Loucy (cell line): ENCODE measurements around the gene CCIN.
A peak's percentile ranks its signal among the peaks of the same experiment; 100 is the strongest.

ENCODE experiments used
- H2AFZ ChIP-seq: fragments of 200-600 bp; sonication (generic); 2 replicates; pipeline ENCODE4 v1.6.0; 2016; ENCODE audit warnings: antibody characterized with exemption, mild to moderate bottlenecking, low read length, moderate library complexity
- H3F3A ChIP-seq: fragments of 200-600 bp; 2 replicates; pipeline ENCODE4 v1.6.0; 2016; ENCODE audit warnings: antibody characterized with exemption, low read depth, mild to moderate bottlenecking
- H3K27me3 ChIP-seq: fragments of 200-600 bp; sonication (generic); 2 replicates; pipeline ENCODE4 v1.6.1; 2014; ENCODE audit warnings: low read length, mild to moderate bottlenecking; ENCODE audit not compliant: insufficient read depth, poor library complexity, severe bottlenecking
- H3K36me3 ChIP-seq: fragments of 200-600 bp; sonication (generic); 2 replicates; pipeline ENCODE4 v1.6.1; 2016; ENCODE audit warnings: low read length; ENCODE audit not compliant: insufficient read depth
- H3K4me1 ChIP-seq: fragments of 200-600 bp; sonication (generic); 2 replicates; pipeline ENCODE4 v1.5.1; 2014; ENCODE audit warnings: low read length, mild to moderate bottlenecking; ENCODE audit not compliant: insufficient read depth, poor library complexity, severe bottlenecking
- H3K4me2 ChIP-seq: fragments of 200-600 bp; sonication (generic); 2 replicates; pipeline ENCODE4 v1.6.0; 2014; ENCODE audit warnings: antibody characterized with exemption, low read length, low read depth, mild to moderate bottlenecking; ENCODE audit not compliant: poor library complexity, severe bottlenecking
- H3K4me3 ChIP-seq: fragments of 200-600 bp; sonication (generic); 2 replicates; pipeline ENCODE4 v1.5.1; 2014; ENCODE audit warnings: low read length, mild to moderate bottlenecking, mixed read lengths; ENCODE audit not compliant: poor library complexity, severe bottlenecking
- H3K79me2 ChIP-seq: fragments of 200-600 bp; sonication (generic); 2 replicates; pipeline ENCODE4 v1.6.1; 2014; ENCODE audit warnings: low read length; ENCODE audit not compliant: insufficient read depth
- H3K9ac ChIP-seq: fragments of 200-600 bp; sonication (generic); 2 replicates; pipeline ENCODE4 v1.6.0; 2014; ENCODE audit warnings: mild to moderate bottlenecking, low read depth, low read length, moderate library complexity; ENCODE audit not compliant: poor library complexity, severe bottlenecking
- H3K9me2 ChIP-seq: fragments of 200-600 bp; sonication (generic); replicated peaks from 2 replicates; pipeline ENCODE4 v1.6.1; 2016; ENCODE audit warnings: low read depth, low read length, mixed read lengths
- H3K9me3 ChIP-seq: fragments of 200-600 bp; sonication (generic); 2 replicates; pipeline ENCODE4 v1.6.1; 2014; ENCODE audit warnings: mild to moderate bottlenecking, antibody characterized with exemption, low read length, low read depth; ENCODE audit not compliant: insufficient read depth
- H4K20me1 ChIP-seq: fragments of 200-600 bp; sonication (generic); 2 replicates; pipeline ENCODE4 v1.6.0; 2014; ENCODE audit warnings: antibody characterized with exemption, low read length, mild to moderate bottlenecking; ENCODE audit not compliant: insufficient read depth, poor library complexity, severe bottlenecking
- CTCF ChIP-seq: fragments of 200-600 bp; sonication (generic); conservative IDR thresholded peaks from 2 replicates; pipeline ENCODE4 v1.5.1; 2014; ENCODE audit warnings: mild to moderate bottlenecking, antibody characterized with exemption, low read length
- EZH2phosphoT487 ChIP-seq: fragments of 200-600 bp; IDR thresholded peaks from 2 replicates; pipeline ENCODE4 v1.6.1; 2018; ENCODE audit warnings: antibody characterized with exemption, mild to moderate bottlenecking, moderate library complexity, borderline replicate concordance

The CCIN gene

GRCh38 chr9:36134761-36135505 is 34.3 kb upstream of the CCIN start:
- H3K79me2 ChIP-seq, result peaks cover 32% of the 10 kb centered on the region
- no peaks in the 10 kb centered on the region for H3K27me3 ChIP-seq
- no peaks in the 10 kb centered on the region for H3F3A ChIP-seq
- TF ChIP-seq EZH2phosphoT487 (no peak), CTCF (no peak)
- H4K20me1 ChIP-seq, result peaks cover 9% of the 10 kb centered on the region
- H3K4me2 ChIP-seq, result no peak overlapping the region
- no peaks in the 10 kb centered on the region for H3K9me3 ChIP-seq
- H3K4me3 ChIP-seq, result no peak overlapping the region
- H3K36me3 ChIP-seq, result no peaks in the 10 kb centered on the region
- H2AFZ ChIP-seq, result no peak overlapping the region
- no peak overlapping the region for H3K9ac ChIP-seq
- H3K4me1 ChIP-seq, result peaks cover 33% of the 10 kb centered on the region
- H3K9me2 ChIP-seq, result no peaks in the 10 kb centered on the region

- H2AFZ ChIP-seq, result peak overlapping the region; percentile 69
Measured at GRCh38 chr9:36135741-36136271, 33.4 kb upstream of the CCIN start.

GRCh38 chr9:36136272-36136893 is 32.8 kb upstream of the CCIN start, which contains the start of gene GLIPR2:
GLIPR2 (plus strand) TSS chr9:36136733; CDS start chr9:36136779, 46 bp downstream.
- peak within 1 kb of the TSS; percentile 73 for H3K4me3 ChIP-seq
- H3K9ac ChIP-seq, result peak within 1 kb of the TSS; percentile 78
- no peaks in the 10 kb centered on the region for H3K9me3 ChIP-seq
- H3K79me2 ChIP-seq, result peaks cover 44% of the 10 kb centered on the region
- peak within 1 kb of the TSS; percentile 80 for H3K4me2 ChIP-seq
- H2AFZ ChIP-seq, result peak within 1 kb of the TSS; percentile 69
- no peak for TF ChIP-seq EZH2phosphoT487
- peak; percentile 43 for TF ChIP-seq CTCF
- peaks cover 9% of the 10 kb centered on the region for H4K20me1 ChIP-seq
- no peaks in the 10 kb centered on the region for H3F3A ChIP-seq
- no peaks in the 10 kb centered on the region for H3K36me3 ChIP-seq
- H3K9me2 ChIP-seq, result no peaks in the 10 kb centered on the region
- H3K27me3 ChIP-seq, result no peaks in the 10 kb centered on the region
- H3K4me1 ChIP-seq, result peaks cover 48% of the 10 kb centered on the region

More at GRCh38 chr9:36135741-36136271, 33.4 kb upstream of the CCIN start:
- TF ChIP-seq CTCF, result no peak
- TF ChIP-seq EZH2phosphoT487, result no peak
- H3K27me3 ChIP-seq, result no peaks in the 10 kb centered on the region
- no peaks in the 10 kb centered on the region for H3K36me3 ChIP-seq
- H3K9ac ChIP-seq, result no peak overlapping the region
- H3K9me3 ChIP-seq, result no peaks in the 10 kb centered on the region
- peaks cover 38% of the 10 kb centered on the region for H3K79me2 ChIP-seq
- H3F3A ChIP-seq, result no peaks in the 10 kb centered on the region
- H3K9me2 ChIP-seq, result no peaks in the 10 kb centered on the region
- H3K4me1 ChIP-seq, result peaks cover 42% of the 10 kb centered on the region
- H3K4me2 ChIP-seq, result peak overlapping the region; percentile 80
- peak overlapping the region; percentile 73 for H3K4me3 ChIP-seq
- peaks cover 9% of the 10 kb centered on the region for H4K20me1 ChIP-seq
